HUES6 (cell line): ENCODE data around the gene PRDM12.
A peak's percentile ranks its signal among the peaks of the same experiment; 100 is the strongest.

Experiments used
- H3K27ac ChIP-seq: 2 replicates; pipeline ENCODE4 v1.7.0; 2013; ENCODE audit warnings: low read depth, mild to moderate bottlenecking, low read length, inconsistent platforms
- H3K27me3 ChIP-seq: 2 replicates; pipeline ENCODE4 v1.6.1; 2013; ENCODE audit warnings: low read length; ENCODE audit not compliant: control insufficient read depth, insufficient read depth
- H3K36me3 ChIP-seq: 2 replicates; pipeline ENCODE4 v1.6.1; 2013; ENCODE audit warnings: low read length; ENCODE audit not compliant: control insufficient read depth, insufficient read depth
- H3K4me1 ChIP-seq: 2 replicates; pipeline ENCODE4 v1.6.1; 2013; ENCODE audit warnings: low read length; ENCODE audit not compliant: control insufficient read depth, insufficient read depth
- H3K4me3 ChIP-seq: 2 replicates; pipeline ENCODE4 v1.5.1; 2013; ENCODE audit warnings: low read depth, low read length
- H3K9ac ChIP-seq: one replicate; pipeline ENCODE4 v1.6.1; 2013; ENCODE audit warnings: mild to moderate bottlenecking, low read length
- H3K9me3 ChIP-seq: 2 replicates; pipeline ENCODE4 v1.6.1; 2013; ENCODE audit warnings: low read depth, low read length; ENCODE audit not compliant: control insufficient read depth, insufficient read depth

PRDM12 gene

GRCh38 chr9:130631331-130632080 is 32.9 kb upstream of the PRDM12 start:
- Histone ChIP-seq H3K27ac (0 out of 2 replicates have a peak overlapping the region, but pooled peaks have one; percentile 32), H3K4me3 (no peak overlapping the region), H3K27me3 (no peaks in the 10 kb centered on the region), H3K9me3 (no peaks in the 10 kb centered on the region), H3K9ac (no peak overlapping the region), H3K4me1 (peaks cover 26% of the 10 kb centered on the region), H3K36me3 (peaks cover 89% of the 10 kb centered on the region)

DNA sequence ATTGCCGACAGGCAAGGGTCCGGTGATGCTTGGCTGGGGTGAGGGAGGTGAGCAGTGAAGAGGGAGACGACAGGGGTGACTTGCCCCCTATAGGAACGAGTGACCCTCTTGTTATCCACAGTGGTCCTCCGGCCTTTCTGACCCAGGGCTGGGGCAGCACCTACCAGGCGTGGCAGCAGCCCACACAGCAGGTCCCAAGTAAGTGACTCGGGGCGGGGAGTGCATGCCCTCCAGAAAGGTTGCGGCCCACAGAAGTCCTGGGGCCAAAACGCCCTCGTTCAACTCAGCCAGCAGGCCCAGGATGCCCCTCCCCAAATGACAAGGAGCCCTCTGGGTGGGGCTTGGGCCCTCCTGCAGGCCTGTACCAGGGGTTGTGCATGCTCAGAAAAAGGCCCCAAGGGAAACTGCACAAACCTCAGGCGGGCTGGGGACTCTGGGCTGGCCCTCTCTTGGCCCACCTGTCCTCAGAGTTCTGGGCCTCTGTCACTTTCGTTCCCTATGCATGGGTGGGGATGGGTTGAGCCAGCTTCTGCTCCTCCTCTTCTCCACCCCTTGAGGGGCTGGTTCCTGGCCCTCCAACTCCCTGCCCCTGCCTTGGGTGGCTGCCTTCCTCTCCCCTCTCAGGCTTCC is 32.2 kb upstream of the PRDM12 start:
- H3K27me3 ChIP-seq: no peaks in the 10 kb centered on the region
- H3K9ac ChIP-seq: no peak overlapping the region
- H3K36me3 ChIP-seq: peaks cover 89% of the 10 kb centered on the region
- H3K4me1 ChIP-seq: peaks cover 26% of the 10 kb centered on the region
- no peaks in the 10 kb centered on the region for H3K9me3 ChIP-seq
- H3K4me3 ChIP-seq: no peak overlapping the region
- no peak overlapping the region for H3K27ac ChIP-seq

- H3K9me3 ChIP-seq: no peaks in the 10 kb centered on the region
- no peak overlapping the region for H3K4me3 ChIP-seq
- H3K9ac ChIP-seq: no peak overlapping the region
- H3K4me1 ChIP-seq: peaks cover 23% of the 10 kb centered on the region
- no peaks in the 10 kb centered on the region for H3K27me3 ChIP-seq
- H3K36me3 ChIP-seq: peaks cover 84% of the 10 kb centered on the region
- no peak overlapping the region for H3K27ac ChIP-seq
These were observed 31.6 kb upstream of the PRDM12 start for GRCh38 chr9:130632841-130633240.

GRCh38 chr9:130633336-130634190 is 30.8 kb upstream of the PRDM12 start:
- Histone ChIP-seq H3K9me3 (no peaks in the 10 kb centered on the region), H3K9ac (no peak overlapping the region), H3K27ac (no peak overlapping the region), H3K4me3 (no peak overlapping the region), H3K4me1 (peaks cover 21% of the 10 kb centered on the region), H3K36me3 (peaks cover 82% of the 10 kb centered on the region), H3K27me3 (no peaks in the 10 kb centered on the region)

DNA sequence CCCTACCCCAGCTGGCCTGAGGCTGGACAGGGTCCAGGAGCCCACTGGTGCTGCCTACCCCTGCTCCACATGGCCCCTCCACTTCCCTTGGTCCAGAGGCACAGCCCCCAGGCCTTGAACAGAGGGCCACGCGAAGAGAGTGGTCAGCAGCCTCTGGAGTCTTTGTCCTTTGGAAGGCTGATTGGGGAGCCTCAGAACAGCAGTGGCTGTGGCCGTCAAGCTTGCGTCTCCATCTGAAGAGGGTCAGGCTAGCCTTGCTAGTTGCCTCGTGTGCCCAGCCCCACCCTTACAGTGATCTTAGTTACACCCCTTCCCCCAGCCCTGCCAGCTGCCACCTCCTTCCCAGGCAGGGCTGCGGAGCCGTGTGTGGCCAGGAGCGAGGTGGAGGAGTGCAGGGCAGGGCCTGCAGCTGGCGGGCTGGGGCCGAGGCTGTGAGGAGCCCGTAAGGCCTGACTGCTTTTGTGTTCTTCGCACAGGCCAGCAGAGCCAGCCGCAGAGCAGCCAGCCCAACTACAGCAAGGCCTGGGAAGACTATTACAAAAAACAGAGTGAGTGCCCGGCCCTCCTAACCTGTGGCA is 30.1 kb upstream of the PRDM12 start:
- Histone ChIP-seq H3K4me3 (no peak overlapping the region), H3K9ac (no peak overlapping the region), H3K4me1 (peaks cover 25% of the 10 kb centered on the region), H3K27ac (no peak overlapping the region), H3K9me3 (no peaks in the 10 kb centered on the region), H3K36me3 (peaks cover 85% of the 10 kb centered on the region), H3K27me3 (no peaks in the 10 kb centered on the region)

GRCh38 chr9:130634801-130635200 is 29.6 kb upstream of the PRDM12 start:
- no peak overlapping the region for H3K27ac ChIP-seq

DNA sequence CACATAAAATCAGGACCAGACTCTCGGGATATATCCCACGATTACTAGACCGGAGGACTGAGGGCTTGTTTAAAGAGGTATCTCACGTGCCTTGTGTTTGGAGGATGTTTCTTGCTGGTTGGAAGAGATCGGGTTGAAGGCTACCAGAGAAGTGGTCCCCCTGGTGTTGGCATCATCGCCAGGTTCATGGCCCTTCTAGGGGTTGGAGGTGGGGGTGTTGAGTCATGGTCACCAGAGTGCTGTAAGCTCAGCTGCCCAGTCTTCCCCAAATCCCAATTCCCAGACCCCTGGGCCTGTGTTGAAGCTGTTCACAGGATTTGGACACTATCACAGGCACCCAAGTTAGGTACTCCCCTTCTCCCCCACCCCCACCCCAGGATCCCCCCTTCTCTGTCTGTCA is 29.1 kb upstream of the PRDM12 start:
- Histone ChIP-seq H3K9ac (no peak overlapping the region), H3K4me3 (no peak overlapping the region), H3K27me3 (no peaks in the 10 kb centered on the region), H3K4me1 (peaks cover 17% of the 10 kb centered on the region), H3K27ac (no peak overlapping the region), H3K36me3 (peaks cover 75% of the 10 kb centered on the region), H3K9me3 (no peaks in the 10 kb centered on the region)

More at GRCh38 chr9:130634801-130635200, 29.6 kb upstream of the PRDM12 start:
- Histone ChIP-seq H3K9me3 (no peaks in the 10 kb centered on the region), H3K27me3 (no peaks in the 10 kb centered on the region), H3K36me3 (peaks cover 80% of the 10 kb centered on the region), H3K9ac (no peak overlapping the region), H3K4me1 (peaks cover 22% of the 10 kb centered on the region), H3K4me3 (no peak overlapping the region)

DNA sequence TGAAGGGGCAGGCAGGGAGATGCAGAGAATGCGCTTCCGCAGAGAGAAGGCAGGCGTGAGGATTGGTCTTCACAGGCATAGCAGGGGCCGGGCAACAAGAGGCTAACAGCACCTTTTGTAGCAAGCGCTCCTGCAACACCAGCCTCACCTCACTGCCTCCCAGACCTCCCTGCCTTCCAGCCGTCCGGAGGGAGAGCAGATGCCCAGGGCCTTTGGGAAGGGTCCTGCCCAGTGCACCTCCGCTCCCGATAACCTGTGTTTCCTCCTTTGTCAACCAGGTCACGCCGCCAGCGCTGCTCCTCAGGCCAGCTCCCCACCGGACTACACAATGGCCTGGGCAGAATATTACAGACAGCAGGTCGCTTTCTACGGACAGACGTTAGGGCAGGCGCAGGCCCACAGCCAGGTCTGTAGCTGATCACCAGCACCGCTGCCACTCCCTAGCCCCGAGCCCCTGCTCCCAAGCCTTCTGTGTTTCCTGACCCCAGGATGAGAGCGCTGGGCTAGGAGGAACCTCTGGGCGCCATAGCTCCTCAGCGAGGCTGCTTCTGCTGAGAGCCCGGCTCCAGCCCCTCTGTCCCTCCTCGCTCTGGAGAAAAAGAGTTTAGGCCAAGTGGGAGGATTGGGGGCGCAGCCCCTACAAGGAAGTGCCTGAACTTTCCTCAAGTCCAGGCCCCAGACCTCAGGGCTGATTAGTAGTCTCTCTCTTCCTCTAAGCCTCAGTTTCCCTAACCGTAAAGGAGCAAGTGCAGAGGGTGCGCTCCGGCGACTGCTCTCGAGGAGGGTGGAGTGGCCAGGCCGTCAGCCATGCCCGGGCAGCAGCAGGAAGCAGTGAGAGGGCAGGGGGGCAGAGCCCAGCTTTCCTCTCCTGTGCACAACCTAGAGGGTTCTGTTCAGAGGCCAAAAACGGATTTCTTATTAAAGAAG is 28.4 kb upstream of the PRDM12 start:
- Histone ChIP-seq H3K27ac (no peak overlapping the region), H3K4me3 (no peak overlapping the region), H3K9me3 (no peaks in the 10 kb centered on the region), H3K36me3 (peaks cover 68% of the 10 kb centered on the region), H3K4me1 (peaks cover 13% of the 10 kb centered on the region), H3K9ac (no peak overlapping the region), H3K27me3 (no peaks in the 10 kb centered on the region)

DNA sequence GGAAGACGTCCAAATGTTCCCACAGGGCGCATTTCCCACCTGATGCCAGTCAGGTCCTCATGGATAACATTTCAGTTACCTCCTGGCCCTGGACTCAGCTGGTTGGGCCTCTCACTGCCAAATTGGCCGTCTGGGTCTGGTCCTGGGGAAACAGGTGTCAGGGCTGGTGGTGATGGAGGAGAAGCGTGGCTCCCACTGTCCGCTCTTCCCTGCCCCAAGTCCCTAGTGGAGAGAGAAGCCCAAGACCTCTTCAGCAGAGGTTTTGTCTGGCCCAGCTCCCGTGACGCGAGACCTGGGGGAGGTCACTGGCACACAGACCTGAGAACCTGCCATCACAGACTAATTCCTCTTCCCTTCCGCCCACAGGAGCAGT is 27.8 kb upstream of the PRDM12 start:
- Histone ChIP-seq H3K9ac (no peak overlapping the region), H3K36me3 (peaks cover 62% of the 10 kb centered on the region), H3K4me3 (no peak overlapping the region), H3K27ac (no peak overlapping the region), H3K9me3 (no peaks in the 10 kb centered on the region), H3K4me1 (peaks cover 13% of the 10 kb centered on the region), H3K27me3 (no peaks in the 10 kb centered on the region)
